Left forelimb (tissue), 1 donor: Measurements from ENCODE around the gene PNKP.

Source experiments
- DNase-seq: peaks from one replicate; pipeline ENCODE4 v3.0.0-alpha.2; 2018; ENCODE audit warnings: low spot score

Gene PNKP

GRCh38 chr19:49876422-49877019, 9.1 kb upstream of the PNKP start:
- DNase-seq: peak; percentile 98

- DNase-seq: peak; percentile 85
These were observed 8.6 kb upstream of the PNKP start for GRCh38 chr19:49875857-49876421.

- no peak for DNase-seq
These were observed 7.8 kb upstream of the PNKP start for GRCh38 chr19:49875177-49875576.

GRCh38 chr19:49874503-49875157, 7.3 kb upstream of the PNKP start:
- DNase-seq: no peak

GRCh38 chr19:49873834-49874233, 6.5 kb upstream of the PNKP start:
- DNase-seq: no peak

- DNase-seq: no peak
These were observed 5.7 kb upstream of the PNKP start for GRCh38 chr19:49873129-49873521.

GRCh38 chr19:49872245-49873128, 5.1 kb upstream of the PNKP start:
- no peak for DNase-seq

- no peak for DNase-seq
These were observed 4.1 kb upstream of the PNKP start for GRCh38 chr19:49871349-49871985.

GRCh38 chr19:49870309-49870901, 3.0 kb upstream of the PNKP start:
- no peak for DNase-seq

GRCh38 chr19:49869484-49870308, 2.3 kb upstream of the PNKP start:
- DNase-seq: peak; percentile 98

- DNase-seq: no peak
These were observed 1.7 kb upstream of the PNKP start for GRCh38 chr19:49869009-49869483.

- DNase-seq: no peak
These were observed 2.5 kb downstream of the PNKP start for GRCh38 chr19:49864890-49865289.

- no peak for DNase-seq
These were observed 3.4 kb downstream of the PNKP start for GRCh38 chr19:49863935-49864320.

GRCh38 chr19:49863254-49863934, 4.0 kb downstream of the PNKP start:
- DNase-seq: no peak

GRCh38 chr19:49862391-49863253, 4.8 kb downstream of the PNKP start:
- no peak for DNase-seq

- DNase-seq: no peak
These were observed 5.6 kb downstream of the PNKP start for GRCh38 chr19:49861541-49862378.

- no peak for DNase-seq
These were observed 6.3 kb downstream of the PNKP start for GRCh38 chr19:49861107-49861506.
